T-helper 1 cell (primary cell): ENCODE results near the gene KRTAP10-1.

Experiments
- DNase-seq, 5 donors: peaks; one replicate each; pipeline ENCODE4 v3.0.0-alpha.2; 2012 to 2020

Gene KRTAP10-1

DNA sequence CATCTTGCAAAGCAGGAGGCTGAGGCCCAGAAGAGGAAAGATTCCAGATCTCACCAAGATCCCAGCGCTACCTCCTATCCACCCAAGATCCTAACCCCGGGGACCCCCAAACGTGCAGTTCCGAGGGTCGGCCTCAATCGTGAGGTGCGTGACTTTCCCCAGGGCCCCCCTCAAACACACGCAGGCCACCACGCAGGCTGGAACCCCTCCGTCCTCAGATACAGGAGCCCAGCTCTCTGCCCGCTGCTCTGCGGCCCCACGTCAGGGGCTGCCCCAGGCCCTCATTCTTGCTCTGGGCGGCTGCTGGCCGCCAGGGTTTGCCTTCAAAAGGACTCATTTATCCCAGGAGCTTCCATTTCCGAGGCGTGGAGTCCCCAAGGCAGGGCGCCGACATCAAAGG, 39.9 kb downstream of the KRTAP10-1 start:
- no peak for DNase-seq

DNA sequence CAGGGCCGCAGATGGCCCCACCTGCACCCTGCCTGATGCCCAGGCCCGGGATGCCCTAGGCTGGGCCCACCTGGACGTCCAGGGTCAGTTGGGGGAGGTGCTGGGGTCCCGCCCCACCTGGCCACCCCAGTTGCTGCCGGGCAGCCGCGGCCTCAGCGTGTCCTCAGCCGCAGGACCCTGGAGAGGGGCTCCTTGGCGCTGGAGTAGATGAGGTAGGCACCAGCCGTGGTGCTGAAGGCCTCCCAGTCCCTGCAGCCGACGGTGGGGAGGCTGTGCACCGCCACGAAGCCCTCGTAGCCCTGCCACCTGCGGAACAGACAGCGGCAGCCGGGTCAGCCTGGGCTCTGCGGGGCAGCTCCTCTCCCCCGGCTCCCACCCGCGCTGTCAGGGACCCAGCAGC, 40.4 kb downstream of the KRTAP10-1 start:
- no peak for DNase-seq

DNA sequence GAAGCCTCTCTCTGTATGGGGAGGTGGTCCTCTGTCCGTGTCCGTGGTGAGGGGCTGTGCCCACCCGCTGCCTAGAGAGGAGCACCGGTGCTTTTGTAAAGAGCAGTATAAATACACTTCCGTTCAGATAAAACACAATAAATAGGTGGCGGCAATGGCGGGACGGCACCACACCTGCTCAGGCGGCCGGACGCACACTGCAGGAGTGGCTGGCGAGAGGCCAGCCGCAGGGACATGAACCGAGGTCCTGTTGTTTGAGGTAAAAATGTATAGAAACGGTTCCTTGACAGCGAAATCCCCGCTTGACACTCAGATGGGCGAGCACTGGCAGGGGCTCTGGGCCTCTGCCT, 40.8 kb downstream of the KRTAP10-1 start:
- no peak for DNase-seq

DNA sequence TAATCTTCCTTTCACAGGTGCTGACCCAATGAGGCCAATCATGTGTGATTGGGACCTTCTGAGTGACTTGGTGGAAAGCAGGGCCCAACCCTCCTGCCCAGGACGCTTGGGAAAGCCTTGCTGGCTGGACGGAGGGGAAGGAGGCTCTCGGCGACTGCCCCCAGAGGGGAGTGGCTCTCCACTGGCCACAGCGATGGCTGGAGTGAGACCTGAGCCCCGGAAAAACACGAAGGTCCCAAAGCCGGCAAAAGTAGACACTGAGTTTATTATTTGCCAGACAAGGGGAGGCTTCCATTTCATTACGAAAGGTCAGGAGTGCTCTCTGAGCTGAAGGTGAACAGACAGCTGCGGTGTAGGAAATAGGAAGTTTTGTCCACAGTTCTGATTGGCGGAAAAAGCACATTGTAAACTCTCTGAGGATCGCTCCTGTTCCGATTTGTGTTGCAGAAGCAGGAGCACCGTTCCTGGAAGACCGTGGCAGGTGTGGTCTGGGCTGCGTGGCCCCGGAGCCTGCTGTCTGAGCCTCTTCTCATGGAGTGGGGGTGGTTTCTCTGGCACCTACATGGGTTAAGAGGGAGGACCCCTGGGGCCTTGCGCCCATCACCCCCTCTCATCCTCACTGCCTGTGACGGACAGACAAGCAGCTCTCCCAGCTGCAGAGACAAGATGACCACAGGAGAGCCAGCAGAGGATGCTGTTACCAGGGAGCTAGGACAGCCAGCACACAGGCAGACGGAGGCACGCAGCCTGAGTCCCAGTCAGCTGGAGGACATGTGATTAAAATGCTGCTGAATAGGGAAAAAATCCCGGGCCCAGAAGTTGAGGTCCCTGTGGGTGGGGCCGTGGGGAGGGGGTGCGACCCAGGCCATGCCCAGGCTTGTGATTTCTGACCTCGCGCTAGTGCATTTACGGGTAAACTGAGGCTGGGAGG, 41.5 kb downstream of the KRTAP10-1 start:
- DNase-seq, result no peak

DNA sequence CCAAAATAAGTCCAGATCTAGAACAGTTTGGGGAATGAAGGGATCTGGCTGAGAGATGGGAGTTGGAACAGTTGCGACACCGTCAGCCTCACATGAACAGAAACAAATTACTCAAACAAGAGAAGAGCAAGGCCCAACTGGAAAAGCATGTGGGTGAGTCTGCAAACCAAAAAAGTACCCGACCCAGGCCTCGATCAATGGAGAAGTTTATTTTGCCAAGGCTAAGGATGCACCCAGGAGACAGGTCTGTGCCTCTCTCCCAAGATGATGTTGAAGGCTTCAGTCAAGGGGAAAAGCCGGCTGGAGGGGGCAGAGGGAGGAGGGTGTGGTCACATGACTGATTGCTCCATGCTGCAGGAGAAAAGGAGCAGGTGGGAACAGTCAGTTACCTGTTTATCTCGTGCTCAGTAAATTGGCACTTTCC, 42.3 kb downstream of the KRTAP10-1 start:
- no peak for DNase-seq

DNA sequence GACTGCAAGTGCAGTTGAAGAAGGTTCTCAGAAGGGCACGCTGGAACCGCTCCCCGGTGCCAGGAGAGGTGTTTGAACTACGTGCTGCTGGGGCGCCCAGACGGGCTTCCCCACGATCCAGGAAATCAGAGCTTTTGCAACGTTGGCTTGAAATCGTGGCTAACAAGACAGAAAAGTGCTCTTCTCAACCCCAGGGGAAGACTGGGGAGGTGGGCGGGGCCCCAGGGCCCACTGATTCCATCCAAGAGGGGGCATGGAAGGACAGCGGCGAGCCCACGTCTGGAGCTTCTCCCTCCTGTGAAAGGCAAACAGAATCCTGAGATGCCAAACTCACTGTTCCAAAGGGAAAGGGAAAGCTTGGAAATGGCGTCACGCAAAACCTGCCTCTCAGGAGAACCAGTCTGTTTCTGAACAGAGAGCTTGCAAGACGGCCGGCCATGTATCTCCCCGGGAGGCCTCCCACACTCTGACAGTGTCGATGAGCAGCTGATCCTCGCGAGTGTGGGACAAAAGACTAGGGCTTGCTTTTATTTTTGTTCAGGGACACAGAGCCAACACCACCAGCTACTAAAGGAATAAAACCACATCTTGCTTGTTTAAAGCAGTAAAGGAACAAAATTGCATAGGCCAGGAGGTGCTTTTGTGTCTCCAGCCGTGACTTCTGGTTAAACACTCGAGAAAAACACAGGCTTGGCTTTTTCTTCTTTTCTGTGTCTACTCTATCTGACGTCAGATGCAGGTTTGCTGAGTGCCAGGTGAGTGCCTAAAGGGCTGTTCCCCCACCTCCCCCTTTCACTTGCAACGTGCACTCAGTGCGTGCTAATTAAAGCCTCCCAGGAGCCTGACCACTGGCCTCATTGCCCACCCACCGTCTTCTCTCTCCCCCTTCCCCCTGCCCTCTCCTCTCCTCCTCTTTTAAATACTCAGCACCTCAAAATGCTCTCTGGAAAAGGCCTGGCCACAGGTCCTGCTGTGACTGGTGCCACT, 43.1 kb downstream of the KRTAP10-1 start:
- DNase-seq, result no peak

DNA sequence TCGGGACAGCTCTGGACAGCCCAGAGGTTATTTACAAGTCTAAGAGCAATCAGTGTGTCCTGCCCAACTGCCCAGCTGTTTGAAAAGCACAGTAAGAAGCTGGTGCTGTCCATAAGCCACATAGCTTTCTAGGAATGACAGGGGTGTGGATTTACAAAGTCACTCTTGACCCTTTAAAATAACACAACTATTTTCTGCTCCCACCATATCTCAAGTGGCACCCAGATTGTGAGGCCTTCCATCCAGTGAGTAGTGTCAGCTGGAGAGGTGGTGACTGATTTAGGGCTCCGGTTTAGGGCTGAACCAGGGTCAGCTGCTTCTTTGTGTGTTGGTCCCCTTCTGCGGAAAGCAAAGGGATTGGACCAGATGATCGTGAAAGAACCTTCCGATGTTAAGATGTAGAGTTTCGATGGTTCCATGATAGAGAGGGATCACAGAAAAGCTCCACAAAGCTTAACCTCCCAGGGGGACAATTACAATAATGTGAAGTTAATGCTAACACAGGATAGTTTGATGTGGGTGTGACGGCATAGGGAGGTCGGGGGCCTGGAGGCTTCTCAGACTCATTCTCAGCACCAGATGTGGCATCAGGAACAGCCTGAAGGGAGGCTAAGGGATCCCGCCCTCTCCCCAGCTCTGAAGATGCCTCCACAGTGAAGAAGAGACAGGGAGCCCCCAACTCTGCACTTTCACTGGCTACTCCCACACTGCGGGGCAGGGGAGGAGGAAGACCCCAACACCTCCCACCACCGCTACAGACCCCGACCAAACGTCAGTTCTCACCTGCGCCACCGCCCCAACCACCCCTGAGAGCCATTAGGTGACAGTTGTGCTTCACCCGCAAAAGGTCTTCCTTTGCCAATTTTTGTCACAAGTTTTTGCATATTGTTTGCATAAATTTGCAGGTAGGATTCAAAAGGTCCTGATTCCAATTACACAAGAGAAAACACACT, 44.1 kb downstream of the KRTAP10-1 start:
- DNase-seq, result no peak

DNA sequence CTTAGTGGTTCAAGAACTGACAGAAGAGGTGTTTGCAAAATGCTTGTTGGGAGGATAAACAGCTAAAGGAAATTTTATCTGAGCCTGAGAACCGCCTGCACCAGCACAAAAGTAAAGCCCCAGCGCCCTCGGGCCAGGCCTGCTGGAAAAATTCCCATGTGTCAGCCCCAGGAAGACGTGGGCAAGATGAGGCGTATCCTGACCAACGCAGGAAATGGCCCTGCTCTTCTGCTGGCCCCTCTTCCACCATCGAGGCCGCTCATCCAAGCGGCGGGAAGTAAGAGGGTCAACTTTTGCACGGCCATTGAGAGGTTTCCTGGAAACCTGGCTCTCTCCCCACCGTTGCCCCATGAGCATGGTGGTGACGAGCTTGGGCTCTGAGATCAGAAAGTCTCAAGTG, 45.0 kb downstream of the KRTAP10-1 start:
- no peak for DNase-seq

DNA sequence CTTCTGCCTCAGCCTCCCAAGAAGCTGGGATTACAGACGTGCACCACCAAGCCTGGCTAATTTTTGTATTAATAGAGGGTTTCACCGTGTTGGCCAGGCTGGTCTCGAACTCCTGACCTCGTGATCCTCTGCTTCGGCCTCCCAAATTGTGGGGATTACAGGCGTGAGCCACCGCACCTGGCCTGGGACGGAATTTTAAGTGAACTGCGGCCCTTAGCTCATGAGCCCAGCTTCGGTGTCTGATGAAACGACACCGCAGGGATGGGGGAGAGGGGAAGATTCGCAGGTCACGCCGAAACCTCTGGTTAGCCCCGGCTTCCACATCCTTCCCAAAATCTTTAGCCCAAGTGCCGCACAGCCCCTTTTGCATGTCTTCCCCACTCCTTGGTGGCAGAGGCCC, 45.6 kb downstream of the KRTAP10-1 start:
- no peak for DNase-seq

DNA sequence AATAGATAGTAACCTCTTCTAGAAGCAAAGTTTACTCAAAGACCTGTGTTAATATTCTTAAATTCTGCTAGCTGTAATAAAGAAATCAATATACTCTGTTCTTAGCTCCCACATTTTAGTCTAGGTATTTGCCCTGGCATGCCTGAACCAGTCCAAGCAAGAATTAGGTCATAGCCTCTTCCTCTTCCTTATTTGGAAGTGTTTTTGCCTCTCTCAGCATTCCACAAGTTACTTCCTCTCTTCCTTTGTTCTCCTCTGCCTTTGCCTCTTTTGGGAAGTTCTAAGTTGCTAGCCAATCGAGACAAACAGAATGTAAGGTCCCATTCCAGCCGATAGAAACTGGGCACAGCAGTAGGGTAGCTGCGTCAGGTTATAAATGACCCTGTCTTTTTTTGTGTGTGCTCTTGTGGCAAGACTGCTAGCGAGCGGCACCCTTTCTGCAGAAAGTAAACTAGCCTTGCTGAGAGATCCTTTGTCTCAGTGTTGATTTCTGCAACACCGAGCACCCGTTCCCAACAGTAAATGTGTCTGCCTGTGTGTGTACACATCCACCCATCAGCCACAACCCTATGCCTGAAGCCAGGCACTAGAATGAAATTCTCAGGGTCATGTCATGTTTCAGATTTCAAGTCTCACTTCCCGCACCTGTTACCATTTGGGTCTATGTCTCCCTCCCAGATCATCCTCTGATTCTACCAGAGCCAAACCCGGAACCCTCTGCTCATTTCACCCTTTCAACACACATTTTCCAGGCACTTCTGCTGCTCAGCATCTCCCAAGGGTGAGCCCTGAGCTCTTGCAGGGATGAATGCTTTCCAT, 47.2 kb downstream of the KRTAP10-1 start:
- DNase-seq, result no peak

DNA sequence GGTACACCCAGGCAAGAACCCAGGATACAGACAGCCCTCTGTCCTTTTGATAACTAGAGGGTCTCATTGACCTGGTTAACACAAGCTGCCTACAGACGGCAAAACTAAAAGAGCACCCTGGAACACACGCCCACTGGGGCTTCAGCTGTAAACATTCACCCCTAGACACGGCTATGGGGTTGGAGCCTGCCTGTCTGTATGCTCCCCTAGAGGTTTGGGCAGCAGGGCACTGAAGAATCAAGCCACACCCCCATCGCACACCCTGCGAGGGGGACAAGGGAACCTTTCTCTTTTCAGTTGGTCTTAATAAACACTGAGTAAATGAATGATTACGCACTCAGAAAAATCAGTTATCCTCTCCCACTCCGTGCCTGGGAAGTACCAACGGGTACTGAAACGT, 49.2 kb downstream of the KRTAP10-1 start:
- DNase-seq, result no peak

DNA sequence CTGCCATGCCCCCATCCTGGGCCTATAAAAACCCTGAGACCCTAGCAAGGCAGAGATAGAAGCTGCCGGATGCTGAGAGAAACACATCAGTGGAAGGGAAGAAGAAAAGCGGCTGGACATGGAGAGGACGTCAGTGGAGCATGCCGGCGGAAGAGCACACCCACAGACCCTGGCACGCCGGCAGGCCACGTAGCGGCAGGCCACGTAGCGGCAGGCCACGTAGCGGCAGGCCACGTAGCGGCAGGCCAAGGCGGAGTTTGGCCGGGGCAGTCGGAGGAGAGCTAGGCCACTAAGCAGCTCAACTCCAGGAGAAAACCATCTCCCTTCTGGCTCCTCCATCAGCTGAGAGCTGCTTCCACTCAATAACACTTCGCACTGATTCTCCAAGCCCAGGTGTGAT, 49.6 kb downstream of the KRTAP10-1 start:
- DNase-seq, result no peak

DNA sequence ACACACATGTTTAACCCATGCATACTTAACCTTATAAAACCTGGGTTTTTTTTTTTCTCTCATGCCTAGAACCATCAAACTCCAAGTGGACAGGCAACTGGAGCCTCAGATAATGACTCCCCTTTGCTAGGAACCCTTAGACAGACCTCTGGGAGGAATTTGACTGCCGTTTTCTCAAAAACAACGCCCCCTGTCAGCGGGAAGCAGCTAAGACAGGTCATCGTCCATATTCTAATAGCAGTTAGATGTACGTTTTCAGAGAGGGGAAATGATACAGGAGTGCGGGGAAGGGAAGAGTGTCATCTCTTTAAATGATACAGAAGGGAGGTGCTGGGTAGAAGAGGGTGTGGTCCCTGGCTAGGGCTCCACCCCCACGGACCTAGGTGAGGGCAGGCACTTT, 50.0 kb downstream of the KRTAP10-1 start:
- no peak for DNase-seq
